LoVo (cell line): ENCODE measurements around the gene CHTF8.
"Not testable (repeated sequence)": the region's sequence is repeated elsewhere in the genome, so short reads cannot be mapped to it uniquely, and the experiment has no call there.

Experiments used
- DNase-seq: peaks from one replicate; pipeline ENCODE4 v3.0.0-alpha.2; 2016; ENCODE audit warnings: low spot score

Gene CHTF8, protein sequence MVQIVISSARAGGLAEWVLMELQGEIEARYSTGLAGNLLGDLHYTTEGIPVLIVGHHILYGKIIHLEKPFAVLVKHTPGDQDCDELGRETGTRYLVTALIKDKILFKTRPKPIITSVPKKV

DNA sequence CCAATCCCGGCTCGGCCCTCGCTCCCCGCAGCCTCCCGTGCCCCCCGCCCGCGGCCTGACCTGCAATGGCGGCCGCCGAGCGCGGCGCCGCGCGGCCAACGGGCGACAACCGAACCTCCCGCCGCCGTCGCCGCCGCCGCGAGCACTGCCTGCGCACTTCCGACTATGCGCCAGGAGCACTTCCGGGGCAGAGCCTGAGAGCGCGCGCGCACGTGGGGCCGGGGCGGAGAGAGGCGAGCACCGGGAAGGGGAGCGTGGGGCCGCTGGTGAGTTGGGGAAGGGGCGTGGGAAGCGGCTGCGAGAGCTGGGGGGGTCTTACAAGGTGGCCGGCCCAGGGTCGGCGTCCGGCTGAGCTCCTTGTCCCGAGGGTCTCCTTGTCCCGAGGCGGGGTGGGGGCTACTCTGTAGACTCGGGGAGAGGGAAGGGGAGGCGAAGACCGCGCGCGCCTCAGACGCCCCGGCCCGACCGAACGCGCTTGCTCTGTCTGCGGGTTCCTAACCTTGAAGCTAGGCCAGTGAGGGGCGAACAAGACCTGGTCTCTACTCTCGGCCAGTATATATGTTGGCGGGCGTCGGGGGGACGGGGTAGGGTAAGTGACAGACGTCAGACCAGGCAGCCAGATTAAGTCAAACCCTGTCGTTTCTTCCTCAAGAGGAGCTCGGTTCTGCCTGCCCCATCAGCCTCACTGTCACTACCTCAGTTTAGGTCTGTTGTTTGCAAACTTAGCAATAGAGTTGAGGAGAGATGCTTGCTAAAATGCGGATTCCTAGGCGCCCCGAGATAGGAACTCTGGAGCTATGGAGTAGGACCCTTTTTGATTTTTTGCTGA, at the start of gene CHTF8, which contains the start of gene UTP4:
TSS of gene CHTF8 (minus strand) at position 165 of the 829 bp plus-strand sequence. CDS start 11,130 bp downstream, outside the sequence.
TSS of gene UTP4 (plus strand) at position 226 of the 829 bp plus-strand sequence. CDS start 811 bp downstream, outside the sequence.
- peak; percentile 84 for DNase-seq

DNA sequence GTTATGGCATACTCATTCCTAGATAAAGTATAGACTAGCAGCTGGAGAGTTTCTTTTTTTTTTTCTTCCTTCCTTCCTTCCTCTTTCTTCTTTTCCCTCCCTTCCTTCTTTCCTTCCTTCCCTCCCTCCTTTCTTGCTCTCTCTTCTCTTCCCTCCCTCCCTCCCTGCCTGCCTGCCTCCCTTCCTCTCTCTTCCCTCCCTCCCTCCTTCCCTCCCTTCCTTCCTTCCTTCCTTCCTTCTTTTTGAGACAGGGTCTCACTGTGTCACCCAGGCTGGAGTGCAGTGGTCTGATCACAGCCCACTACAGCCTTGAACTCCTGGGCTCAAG, 47.6 kb upstream of the CHTF8 start:
- DNase-seq, result no peak

DNA sequence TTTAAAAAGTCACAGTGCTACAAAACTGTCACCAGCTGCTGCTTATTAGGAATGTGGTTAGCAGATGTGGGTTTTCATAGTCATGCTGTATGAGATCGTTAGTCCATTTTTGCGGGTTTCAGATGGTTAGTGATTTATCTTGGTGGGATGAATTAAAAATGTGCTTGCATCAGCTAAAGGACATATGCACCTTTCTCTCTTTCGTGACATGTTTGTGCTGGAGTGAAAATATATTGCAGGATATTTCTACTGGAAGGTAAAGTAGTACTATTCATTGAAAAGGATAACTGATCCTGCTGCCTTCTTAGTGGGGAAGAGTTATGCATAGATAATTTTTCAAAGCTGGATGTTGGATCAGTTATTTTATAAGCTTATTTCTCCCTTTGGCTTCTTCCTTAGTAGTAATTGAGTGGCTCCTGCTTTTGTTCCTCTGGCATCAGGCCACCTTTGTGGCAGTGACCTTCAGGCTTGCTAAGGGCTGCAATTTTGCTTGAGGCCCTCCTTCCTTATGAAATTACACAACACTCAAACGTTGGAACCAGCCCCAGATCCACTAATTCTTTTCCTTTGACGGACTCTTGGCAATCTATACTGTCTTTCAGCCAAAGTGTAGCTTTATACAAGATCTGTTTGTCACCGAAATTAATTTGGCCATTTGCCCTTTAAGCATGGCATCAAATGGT, 47.1 kb upstream of the CHTF8 start:
- no peak for DNase-seq

DNA sequence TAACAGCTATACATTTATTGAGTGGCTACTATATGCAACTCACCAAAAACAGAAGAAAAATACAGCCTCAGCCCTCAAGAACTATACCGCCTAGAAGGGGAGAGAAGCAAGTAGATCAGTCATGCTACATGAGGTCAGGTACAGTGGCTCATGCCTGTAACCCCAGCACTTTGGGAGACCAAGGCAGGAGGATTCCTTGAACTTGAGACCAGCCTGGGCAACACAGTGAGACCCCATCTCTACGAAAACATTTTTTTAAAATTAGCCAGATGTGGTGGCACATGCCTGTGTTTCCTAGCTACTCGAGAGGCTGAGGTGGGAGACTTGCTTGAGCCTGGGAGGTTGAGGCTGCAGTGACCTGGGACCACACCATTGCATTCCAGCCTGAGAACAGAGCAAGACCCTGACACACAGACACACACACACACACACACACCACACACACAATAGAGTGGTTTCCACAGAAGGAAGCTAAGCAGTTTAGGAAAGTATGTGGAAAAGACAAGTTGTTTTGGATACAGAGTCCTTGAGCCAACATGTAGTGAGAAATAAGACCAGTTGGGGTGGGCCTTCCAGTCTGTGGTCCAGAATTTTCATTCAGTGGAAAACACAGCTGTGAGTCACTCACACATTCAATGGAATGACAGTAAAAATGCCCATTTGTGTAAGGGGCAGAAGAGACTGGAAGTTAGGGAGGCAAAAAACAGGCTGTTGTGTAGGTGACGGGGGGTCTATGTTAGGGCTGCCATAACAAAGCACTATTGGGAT, 43.8 kb upstream of the CHTF8 start:
- DNase-seq, result no peak

DNA sequence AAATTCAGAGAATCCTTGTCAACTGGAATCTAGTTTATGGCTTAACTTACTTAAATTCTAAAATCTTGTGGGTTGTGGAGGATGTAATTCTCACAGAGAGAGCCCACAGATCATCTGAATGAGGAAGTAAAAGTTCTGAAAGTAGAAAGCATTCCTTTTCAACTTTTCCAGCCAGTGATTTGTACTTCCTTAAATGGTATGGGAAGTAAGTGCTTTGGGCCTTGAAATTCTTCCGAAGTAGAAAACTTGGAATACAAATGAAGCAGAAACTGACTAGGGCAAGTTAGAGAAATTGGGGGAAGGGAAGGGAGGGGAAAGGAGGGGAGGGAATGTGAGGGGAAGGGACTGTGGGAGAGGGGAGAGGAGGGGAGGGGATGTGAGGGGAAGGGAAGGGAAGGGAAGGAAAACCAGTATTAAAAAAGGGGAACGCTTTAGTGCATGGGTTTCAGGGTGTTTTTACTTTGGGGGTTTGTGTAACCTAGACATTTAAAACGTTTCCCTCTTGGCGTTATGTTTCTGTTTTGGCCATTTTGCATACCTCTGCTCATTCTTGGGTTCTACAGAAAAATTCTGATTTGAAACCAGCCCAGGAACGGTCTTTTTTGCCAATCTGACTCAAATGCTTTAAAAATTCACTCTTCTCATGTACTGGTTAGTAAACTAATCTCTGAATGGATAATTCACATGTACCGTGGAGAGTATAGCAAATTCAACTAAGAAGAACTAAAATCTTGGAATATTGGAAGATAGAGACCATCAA, 39.1 kb upstream of the CHTF8 start:
- DNase-seq, result no peak

DNA sequence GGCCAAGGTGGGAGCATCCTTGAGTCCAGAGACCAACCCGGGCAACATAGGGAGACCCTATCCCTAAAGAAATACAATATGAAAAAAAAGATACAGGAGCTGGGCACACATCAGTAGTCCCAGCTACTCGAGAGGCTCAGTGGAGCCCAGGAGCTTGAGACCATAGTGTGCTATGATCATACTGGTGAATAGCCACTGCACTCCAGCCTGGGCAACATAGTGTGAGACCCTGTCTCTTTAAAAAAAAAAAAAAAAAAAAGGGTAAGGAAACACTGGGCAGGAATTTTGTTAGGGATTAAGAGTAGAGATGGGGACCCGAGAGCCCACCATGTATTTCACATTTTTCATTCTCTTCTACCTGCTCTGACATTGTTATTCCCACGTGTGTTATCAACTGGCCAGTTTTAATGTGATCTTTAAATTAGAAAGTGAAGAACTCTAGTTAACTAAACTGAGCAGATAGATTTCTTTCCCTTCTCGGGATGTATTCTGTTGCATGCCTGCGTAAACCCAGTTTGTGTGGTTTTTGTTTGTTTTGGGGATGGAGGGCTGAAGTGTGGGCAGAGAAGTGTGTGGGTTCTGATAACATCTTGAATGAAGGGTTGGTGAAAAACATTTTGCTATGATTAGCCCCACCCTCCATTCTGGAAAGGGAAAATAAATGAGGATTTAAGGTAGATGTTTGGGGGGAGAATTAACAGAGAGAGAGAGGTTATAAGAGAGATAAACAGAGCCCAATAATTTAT, 37.4 kb upstream of the CHTF8 start:
- no peak for DNase-seq

DNA sequence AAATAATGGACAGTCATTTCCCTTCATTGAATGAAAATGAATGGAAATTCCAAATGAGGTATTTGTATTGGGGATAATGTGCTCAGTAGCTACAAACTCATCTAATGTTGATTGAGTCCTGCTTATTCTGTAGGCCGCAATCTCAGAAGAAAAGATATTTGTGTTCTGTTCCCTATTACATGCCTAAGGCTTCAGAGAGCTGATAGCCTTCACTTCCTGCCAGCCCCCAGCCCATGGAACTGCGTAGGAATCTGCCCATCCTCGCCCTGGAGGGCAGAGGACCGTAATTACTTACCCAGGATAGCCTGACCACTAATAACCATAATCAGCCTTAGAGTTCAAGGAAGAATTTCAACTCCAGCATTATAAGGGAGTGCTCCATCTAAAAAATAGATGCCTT, 36.7 kb upstream of the CHTF8 start:
- no peak for DNase-seq

DNA sequence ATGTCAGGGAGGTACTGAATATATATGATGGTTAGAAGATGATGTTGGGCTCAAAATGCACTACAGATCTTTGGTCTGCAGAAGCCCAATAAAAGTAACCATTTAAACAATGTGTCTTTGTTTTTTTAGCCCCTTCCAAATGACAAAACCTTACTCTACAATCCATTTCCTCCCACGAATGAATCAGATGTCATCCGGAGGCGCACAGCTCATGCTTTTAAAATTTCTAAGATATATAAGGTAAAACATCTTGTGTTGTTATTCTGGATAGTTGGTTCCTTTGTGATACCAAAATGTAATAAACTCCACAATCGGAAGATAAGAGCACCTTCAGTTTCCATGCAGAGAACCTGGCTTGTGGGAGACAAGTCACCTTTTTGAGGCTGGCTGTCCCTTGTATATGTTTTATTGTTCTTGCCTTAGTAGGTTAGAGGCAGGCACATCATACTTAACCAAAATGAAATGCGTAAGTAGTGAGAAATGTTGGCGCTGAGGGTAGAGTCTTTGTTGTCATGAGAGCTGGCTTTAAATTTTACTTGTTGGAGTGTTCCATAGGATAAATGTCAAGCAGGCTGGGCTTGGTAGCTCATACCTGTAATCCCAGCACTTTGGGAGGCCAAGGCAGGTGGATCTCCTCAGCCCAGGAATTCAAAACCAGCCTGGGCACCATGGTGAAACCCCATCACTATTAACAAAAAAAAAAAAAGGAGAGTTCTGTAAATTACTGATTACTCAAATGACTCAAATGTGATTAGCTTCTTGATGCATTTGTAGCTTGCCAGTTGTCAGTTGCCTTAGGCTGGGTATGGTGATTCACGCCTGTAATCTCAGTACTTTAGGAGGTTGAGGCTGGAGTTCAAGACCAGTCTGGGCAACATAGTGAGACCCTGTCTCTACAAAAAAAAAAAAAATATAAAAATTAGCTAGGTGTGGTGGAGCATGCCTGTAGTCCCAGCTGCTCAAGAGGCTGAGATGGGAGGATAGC, 34.9 kb upstream of the CHTF8 start:
- no peak for DNase-seq

DNA sequence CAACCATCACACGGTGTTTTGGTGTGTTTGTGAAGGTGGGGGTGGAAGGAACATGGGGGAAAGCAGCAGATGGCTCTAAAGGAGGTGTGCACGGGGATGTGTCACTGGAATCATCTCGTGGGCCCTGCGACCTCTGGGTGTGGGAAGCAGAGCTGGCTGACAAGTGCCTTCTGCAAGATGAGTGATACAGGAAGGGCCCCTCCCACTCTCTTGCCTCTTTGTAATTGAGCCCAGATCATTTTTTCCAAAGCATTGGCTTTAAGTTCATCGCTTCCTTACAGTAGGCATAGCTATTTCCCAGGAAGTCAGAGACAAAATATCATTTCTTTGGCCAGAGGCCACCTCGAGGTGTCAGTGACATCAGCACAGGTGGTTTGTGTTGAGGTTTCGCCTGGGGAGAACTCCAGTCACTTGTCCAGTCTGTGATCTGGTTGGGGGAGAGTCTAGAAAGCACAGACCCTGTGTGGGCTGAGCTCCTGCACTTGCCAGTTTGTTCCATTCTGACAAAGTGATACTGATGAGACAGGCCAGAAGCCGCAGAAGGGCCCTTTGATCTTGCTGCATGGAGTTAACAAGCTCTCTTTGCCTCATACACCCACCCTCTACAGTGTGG, 33.9 kb upstream of the CHTF8 start:
- DNase-seq, result no peak

DNA sequence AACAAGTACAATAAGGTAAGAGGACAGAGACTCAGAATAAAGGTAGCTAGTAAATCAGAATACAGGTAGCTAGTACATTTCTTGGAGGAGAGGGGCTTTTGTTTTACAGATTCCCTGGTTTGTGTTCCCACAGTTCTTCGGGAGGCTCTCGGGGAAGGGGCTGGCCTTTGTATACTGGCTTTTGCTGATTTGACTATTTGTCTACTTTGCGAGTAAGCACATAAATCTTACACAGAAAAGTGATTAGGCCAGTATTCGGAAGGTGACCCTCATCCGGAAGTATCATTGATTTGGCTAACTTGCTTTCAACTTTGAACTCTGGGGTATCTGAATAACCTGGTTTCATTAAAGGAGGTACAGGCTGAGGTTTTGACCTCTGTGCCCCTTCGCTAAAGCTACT, 33.2 kb upstream of the CHTF8 start:
- no peak for DNase-seq

DNA sequence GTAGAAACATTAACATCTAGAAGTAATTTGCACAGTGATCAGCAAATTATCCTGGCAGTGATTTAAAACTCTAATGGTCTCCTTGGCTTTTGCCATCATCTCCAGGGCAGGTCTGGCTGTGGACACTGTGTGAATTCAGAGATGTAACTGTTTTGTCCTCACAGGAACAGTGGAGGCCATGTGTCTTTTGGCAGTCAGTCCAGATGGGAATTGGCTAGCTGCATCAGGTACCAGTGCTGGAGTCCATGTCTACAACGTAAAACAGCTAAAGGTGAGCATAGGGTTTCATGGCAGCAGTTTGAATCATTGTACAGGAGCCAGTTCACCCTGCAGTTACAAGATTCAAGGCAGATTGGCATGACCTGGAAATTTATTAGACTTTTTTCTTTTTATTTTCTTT, 27.8 kb upstream of the CHTF8 start:
- no peak for DNase-seq

DNA sequence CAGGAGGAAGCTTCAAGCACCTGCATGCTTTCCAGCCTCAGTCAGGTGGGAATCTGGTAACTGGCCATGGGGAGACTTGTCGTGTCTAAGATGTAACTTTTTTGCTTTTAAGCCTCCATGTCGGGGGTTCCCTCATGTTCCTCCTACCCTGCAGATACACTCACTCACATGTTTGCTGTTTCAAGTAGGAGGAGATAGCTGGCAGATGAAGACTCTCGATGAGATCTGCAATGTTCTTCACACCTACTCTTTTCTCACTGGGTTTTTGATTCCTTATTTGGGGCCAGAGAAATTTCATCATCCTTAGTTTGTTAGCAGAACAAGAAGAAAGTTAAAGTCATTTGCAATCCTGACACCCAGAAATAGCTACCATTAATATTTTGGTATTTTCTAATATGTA, 24.8 kb upstream of the CHTF8 start:
- DNase-seq, result no peak

DNA sequence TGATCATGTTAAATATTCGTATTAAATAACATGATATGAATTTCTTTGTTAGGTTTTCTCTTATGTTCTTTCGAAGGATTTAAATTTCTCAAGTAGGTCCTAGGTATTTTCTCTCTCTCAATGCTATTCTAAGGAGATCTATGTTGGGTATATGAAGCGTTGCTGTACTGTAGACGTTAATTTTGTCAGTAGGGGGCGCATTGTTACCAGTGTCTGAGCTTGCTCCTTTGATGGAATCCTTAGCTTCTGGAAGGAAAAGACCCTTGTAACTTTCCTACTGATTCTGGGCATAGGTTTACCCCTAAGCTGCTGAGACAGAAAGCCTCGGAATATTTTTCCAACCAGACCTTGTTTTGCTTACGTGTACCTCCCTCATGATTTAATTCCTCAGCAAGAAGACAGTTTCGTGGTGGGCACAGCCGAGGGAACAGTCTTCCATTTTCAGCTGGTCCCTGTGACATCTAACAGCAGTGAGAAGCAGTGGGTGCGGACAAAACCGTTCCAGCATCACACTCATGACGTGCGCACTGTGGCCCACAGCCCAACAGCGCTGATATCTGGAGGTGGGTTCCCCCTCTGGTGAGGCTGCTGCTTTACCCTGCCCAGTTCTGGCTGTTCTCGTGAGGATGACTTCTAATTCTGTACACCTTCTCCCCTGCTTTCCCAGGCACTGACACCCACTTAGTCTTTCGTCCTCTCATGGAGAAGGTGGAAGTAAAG, 17.9 kb upstream of the CHTF8 start:
- DNase-seq, result peak; percentile 49

DNA sequence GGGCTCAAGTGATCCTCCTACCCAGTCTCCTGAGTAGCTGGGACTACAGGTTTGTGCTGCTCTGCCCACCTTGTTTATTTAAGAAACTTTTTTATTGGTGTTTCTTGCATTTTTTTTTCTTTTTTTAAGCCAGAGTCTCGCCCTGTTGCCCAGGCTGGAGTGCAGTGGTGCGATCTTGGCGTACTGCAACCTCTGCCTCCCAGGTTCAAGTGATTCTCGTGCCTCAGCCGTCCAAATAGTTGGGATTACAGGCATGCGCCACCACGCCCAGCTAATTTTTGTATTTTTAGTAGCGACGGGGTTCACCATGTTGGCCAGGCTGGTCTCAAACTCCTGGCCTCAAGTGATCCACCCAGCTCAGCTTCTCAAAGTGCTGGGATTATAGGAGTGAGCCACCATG, 17.2 kb upstream of the CHTF8 start:
- DNase-seq, result not testable (repeated sequence)

DNA sequence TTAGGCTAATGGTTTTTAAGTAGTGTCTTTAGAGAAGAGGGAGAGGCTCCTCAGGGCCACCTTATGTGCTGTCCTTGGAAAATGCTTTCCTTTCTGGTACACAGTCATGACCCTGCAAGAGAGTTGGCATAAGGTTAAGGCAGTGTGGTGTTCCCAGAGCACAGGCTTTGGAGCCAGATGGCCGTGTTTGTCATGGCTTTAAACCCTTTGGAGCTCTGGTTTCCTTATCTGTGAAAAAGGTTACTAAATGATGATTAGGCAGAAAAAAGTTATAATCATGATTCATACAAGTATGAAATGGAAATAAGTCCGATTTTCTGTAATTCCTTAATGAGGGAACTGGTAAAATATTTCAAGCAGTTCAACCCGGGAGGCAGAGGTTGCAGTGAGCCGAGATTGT, 13.3 kb upstream of the CHTF8 start:
- DNase-seq, result no peak

DNA sequence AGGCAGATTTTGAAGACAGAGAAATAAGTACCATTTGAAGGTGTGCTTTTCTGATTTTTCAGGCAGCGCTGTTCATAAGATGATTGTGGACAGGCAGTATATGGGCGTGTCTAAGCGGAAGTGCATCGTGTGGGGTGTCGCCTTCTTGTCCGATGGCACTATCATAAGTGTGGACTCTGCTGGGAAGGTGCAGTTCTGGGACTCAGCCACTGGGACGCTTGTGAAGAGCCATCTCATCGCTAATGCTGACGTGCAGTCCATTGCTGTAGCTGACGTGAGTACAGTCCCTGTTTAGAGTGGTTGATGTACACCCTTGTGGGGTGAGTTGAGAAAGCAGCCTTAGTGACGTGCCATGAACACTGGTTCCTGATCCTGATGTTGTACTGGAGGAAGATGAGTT, 10.7 kb upstream of the CHTF8 start:
- DNase-seq, result no peak

DNA sequence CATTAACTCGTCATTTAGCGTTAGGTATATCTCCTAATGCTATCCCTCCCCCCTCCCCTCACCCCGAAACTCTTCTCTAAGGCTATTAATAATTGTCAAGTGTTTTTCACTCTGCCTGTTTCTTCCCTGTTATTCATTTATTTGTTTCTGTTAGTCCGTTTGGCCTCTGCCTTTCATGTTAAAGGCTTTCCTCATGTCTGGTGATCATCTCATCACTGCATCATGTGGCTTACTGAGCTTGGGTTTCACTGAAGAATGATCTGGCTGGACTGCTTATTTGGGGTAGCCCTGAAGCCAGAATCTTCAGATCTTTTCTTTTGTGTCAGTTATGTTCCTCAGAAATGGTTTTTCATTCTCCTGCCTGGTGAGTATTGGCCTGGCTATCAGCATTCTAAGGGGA, 9.5 kb upstream of the CHTF8 start:
- DNase-seq, result no peak

DNA sequence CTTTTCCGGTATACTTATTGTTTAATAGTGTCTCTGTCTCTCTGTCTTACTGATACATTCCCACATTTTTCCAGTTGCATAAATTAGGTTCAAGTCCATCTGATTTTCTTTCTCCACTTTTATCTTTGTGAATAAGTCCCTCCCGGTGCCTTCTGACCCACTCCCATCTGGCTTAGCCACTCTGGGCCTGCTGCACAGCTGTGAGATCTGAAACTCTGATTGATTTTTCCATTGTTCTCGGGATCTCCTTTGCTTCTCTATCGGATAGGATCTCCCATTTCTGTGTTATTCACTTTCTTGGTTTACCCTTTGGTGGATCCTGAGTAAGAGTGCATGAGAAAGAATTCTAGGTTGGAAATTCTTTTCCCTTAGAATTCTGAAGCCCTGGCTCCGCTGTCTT, 8.6 kb upstream of the CHTF8 start:
- DNase-seq, result no peak

DNA sequence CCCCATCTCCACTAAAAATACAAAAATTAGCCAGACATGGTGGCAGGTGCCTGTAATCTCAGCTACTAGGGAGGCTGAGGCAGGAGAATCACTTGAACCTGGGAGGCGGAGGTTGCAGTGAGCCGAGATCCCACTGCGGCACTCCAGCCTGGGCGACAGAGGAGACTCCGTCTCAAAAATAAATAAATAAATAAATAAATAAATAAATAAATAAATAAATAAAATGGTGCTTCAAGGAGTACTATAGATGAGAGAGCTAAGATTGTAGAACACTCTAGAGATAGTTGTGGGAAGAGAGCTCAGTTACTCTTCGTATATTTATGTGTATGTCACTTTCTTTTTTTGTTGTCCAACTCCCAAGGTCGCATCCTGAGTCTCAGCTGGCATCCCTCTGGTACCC, 7.1 kb upstream of the CHTF8 start:
- DNase-seq, result not testable (repeated sequence)
